ENCODE data around the gene IRF1. TPM values are rescaled to one million over a fixed set of nuclear protein-coding genes. Genes with fewer than 3 reads are reported as not detected.

The IRF1 gene
- total RNA-seq, 1 experiment from 2014 or later, result 30.1 TPM

GRCh38 chr5:132496191-132496630, 5.6 kb upstream of the IRF1 start:
- H3K4me3 ChIP-seq (replicated peaks in 1 of 2; ENCODE audit: low read depth in 1 of 2, low read length in 2 of 2), result peak overlapping the region; percentile 73 to 85
- H2AFZ ChIP-seq (ENCODE audit: low read depth, low read length, poor library complexity, severe bottlenecking), result no peak overlapping the region
- ChIA-PET RAD21 (ENCODE audit: low non-redundant PET in 1 of 2, low total read pairs in 2 of 2, uncharacterized antibody in 2 of 2, unreplicated experiment in 2 of 2) (interaction anchor here (0.7 to 3.6 kb wide), 8 partner anchors 42 to 109 kb away, joined by 3 to 12 read pairs (median 4); no protein-coding TSS in a partner anchor), POLR2A (interaction anchor here (0.6 to 1.5 kb wide), 9 partner anchors 9 to 765 kb away, joined by 3 to 4 read pairs (median 3); no protein-coding TSS in a partner anchor), CTCF (interaction anchor here (0.7 to 3.2 kb wide), 12 partner anchors 10 to 431 kb away, joined by 3 to 24 read pairs (median 4); no protein-coding TSS in a partner anchor)
- peak overlapping the region; percentile 90 for H3K4me2 ChIP-seq (ENCODE audit: low read length)
- H3K9me2 ChIP-seq (ENCODE audit: insufficient read depth), result no peaks in the 10 kb centered on the region
- H3K4me1 ChIP-seq (ENCODE audit: control insufficient read depth in 1 of 2, insufficient read depth in 2 of 2, low read length in 2 of 2), result peaks cover 28 to 73% of the 10 kb centered on the region in 2 experiments
- intact Hi-C loops (cut with micrococcal nuclease), result loop anchor here (1.0 to 10.0 kb wide), 3 partner anchors 70 to 201 kb away; partner anchors contain the start of gene SLC22A4
- H3K27me3 ChIP-seq (ENCODE audit: insufficient read depth, low read length), result no peaks in the 10 kb centered on the region
- BruUV-seq (replicated peaks), result no TSS peak
- no peaks in the 10 kb centered on the region for H3K36me3 ChIP-seq (ENCODE audit: control insufficient read depth in 1 of 2, insufficient read depth in 2 of 2, low read length in 2 of 2)
- H3K9me3 ChIP-seq (ENCODE audit: control insufficient read depth in 1 of 2, insufficient read depth in 1 of 2, low read depth in 1 of 2, low read length in 2 of 2), result no peaks in the 10 kb centered on the region
- no peaks in the 10 kb centered on the region for H4K20me1 ChIP-seq (ENCODE audit: insufficient read depth)
- DNase-seq (ENCODE audit: low read depth, low spot score) (peak; percentile 87), ATAC-seq (peak; percentile 75)
- no peaks in the 10 kb centered on the region for H3K79me2 ChIP-seq (ENCODE audit: insufficient read depth, low read length)
- TF ChIP-seq ZNF274 (IDR thresholded peaks at IDR 0.05; ENCODE audit: low read depth, low read length) (no peak), EZH2 (IDR thresholded peaks at IDR 0.05) (no peak), SIN3A (IDR thresholded peaks at IDR 0.05; ENCODE audit: low read depth) (no peak), POLR2AphosphoS5 (IDR thresholded peaks at IDR 0.05; ENCODE audit: low read depth, low read length) (peak; percentile 69; the same call in 1 of the 2 replicates), JUND (IDR thresholded peaks at IDR 0.05) (no peak), FOSL1 (IDR thresholded peaks at IDR 0.05; ENCODE audit: low read depth) (no peak), SRF (IDR thresholded peaks at IDR 0.05; ENCODE audit: low read depth) (no peak), TCF7L2 (IDR thresholded peaks at IDR 0.05; ENCODE audit: borderline replicate concordance, extremely low read depth, insufficient read depth, insufficient read length) (no peak), POLR2A (IDR thresholded peaks at IDR 0.05; ENCODE audit: borderline replicate concordance, extremely low read depth, insufficient read depth, insufficient read length) (no peak)
- H3K27ac ChIP-seq (ENCODE audit: low read depth, low read length), result peak overlapping the region; percentile 90
- H3K9ac ChIP-seq (ENCODE audit: low read length), result peak overlapping the region; percentile 72

DNA sequence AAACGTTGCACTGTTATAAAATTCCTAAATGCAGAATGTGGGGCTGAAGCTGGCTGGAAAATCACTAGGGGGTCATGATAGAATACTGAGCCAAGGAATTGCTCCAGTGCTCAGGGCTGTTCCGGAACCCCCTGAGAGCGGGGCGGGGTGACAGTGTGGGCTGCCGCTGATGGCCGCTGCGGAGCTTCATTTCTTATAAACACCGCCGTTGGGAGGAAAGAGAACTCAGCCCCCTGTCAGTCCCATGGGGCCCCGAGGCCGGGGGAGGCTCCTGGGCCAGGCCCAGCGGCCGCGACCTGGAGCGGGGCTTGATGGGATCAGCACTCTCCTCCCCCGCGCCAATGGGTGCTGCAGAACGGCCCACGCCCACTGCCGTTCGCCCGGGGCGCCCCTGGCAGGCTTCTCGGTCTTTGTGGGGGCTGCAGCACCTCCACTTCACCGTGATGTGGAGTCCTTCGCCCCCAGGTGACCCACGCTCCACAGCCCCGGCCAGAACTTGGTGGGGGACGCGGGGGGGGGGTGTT, 5.2 kb upstream of the IRF1 start:
- no peak overlapping the region for H2AFZ ChIP-seq (ENCODE audit: low read depth, low read length, poor library complexity, severe bottlenecking)
- ChIA-PET CTCF (interaction anchor here (0.9 to 3.2 kb wide), 10 partner anchors 10 to 430 kb away, joined by 3 to 24 read pairs (median 4); no protein-coding TSS in a partner anchor), RAD21 (ENCODE audit: low non-redundant PET in 1 of 2, low total read pairs in 2 of 2, uncharacterized antibody in 2 of 2, unreplicated experiment in 2 of 2) (interaction anchor here (0.7 to 3.6 kb wide), 7 partner anchors 69 to 108 kb away, joined by 3 to 12 read pairs (median 4); no protein-coding TSS in a partner anchor), POLR2A (interaction anchor here (0.8 to 1.5 kb wide), 8 partner anchors 9 to 108 kb away, joined by 3 to 4 read pairs (median 4); no protein-coding TSS in a partner anchor)
- H3K4me3 ChIP-seq (replicated peaks in 1 of 2; ENCODE audit: low read depth in 1 of 2, low read length in 2 of 2), result peak overlapping the region; percentile 73 to 85
- H3K4me2 ChIP-seq (ENCODE audit: low read length), result peak overlapping the region; percentile 90
- H3K4me1 ChIP-seq (ENCODE audit: control insufficient read depth in 1 of 2, insufficient read depth in 2 of 2, low read length in 2 of 2), result peaks cover 30 to 71% of the 10 kb centered on the region in 2 experiments
- H3K9me3 ChIP-seq (ENCODE audit: control insufficient read depth in 1 of 2, insufficient read depth in 1 of 2, low read depth in 1 of 2, low read length in 2 of 2), result no peaks in the 10 kb centered on the region
- H3K27me3 ChIP-seq (ENCODE audit: insufficient read depth, low read length), result no peaks in the 10 kb centered on the region
- H3K9me2 ChIP-seq (ENCODE audit: insufficient read depth), result no peaks in the 10 kb centered on the region
- no peak for DNase-seq (ENCODE audit: low read depth, low spot score)
- H3K79me2 ChIP-seq (ENCODE audit: insufficient read depth, low read length), result no peaks in the 10 kb centered on the region
- no TSS peak for BruUV-seq (replicated peaks)
- no peaks in the 10 kb centered on the region for H4K20me1 ChIP-seq (ENCODE audit: insufficient read depth)
- H3K36me3 ChIP-seq (ENCODE audit: control insufficient read depth in 1 of 2, insufficient read depth in 2 of 2, low read length in 2 of 2), result no peaks in the 10 kb centered on the region
- peak overlapping the region; percentile 72 for H3K9ac ChIP-seq (ENCODE audit: low read length)
- peak; percentile 61 for ATAC-seq
- H3K27ac ChIP-seq (ENCODE audit: low read depth, low read length), result peak overlapping the region; percentile 90
- intact Hi-C loops (cut with micrococcal nuclease), result loop anchor here (1.0 to 10.0 kb wide), 3 partner anchors 69 to 201 kb away; partner anchors contain the start of gene SLC22A4
- TF ChIP-seq POLR2AphosphoS5 (IDR thresholded peaks at IDR 0.05; ENCODE audit: low read depth, low read length), result peak; percentile 74; the same call in 1 of the 2 replicates
- TF ChIP-seq SP1 (IDR thresholded peaks at IDR 0.05; ENCODE audit: low read depth), result no peak
- no peak for TF ChIP-seq ELF1 (IDR thresholded peaks at IDR 0.05; ENCODE audit: borderline replicate concordance, low read depth)
- TF ChIP-seq ZFX (IDR thresholded peaks at IDR 0.05), result no peak; the same call in 1 of the 2 replicates
- TF ChIP-seq ATF3 (IDR thresholded peaks at IDR 0.05), result no peak
- peak; percentile 5 for TF ChIP-seq YY1 (IDR thresholded peaks at IDR 0.05; ENCODE audit: extremely low read depth, insufficient replicate concordance, low read depth, low read length)
- no peak for TF ChIP-seq TCF7L2 (IDR thresholded peaks at IDR 0.05; ENCODE audit: borderline replicate concordance, extremely low read depth, insufficient read depth, insufficient read length)

Measured in HCT116 (cell line).